H1 (cell line): ENCODE results near the gene SGSH. TPM values are rescaled to one million over a fixed set of nuclear protein-coding genes. Genes with fewer than 3 reads are reported as not detected.

Experiments
- HDAC6 ChIP-seq: IDR thresholded peaks from one replicate; pipeline ENCODE4 v1.7.1; 2012; ENCODE audit warnings: low read depth, mild to moderate bottlenecking, inconsistent platforms, low read length, moderate library complexity
- POU5F1 ChIP-seq: IDR thresholded peaks from 2 replicates; pipeline ENCODE4 v1.6.1; 2011; ENCODE audit warnings: low read depth, mild to moderate bottlenecking, low read length, moderate library complexity
- TAF1 ChIP-seq: IDR thresholded peaks from 2 replicates; pipeline ENCODE4 v1.6.1; 2011; ENCODE audit warnings: mild to moderate bottlenecking, low read depth, low read length
- YY1 ChIP-seq: IDR thresholded peaks from 2 replicates; pipeline ENCODE4 v1.6.1; 2011; ENCODE audit warnings: low read depth, mild to moderate bottlenecking, low read length
- polyA plus RNA-seq, 7 experiments: library from polyadenylated mRNA; depleted of rRNA in 3 of 7; stranded (reverse) in 5 of 7; unstranded in 2 of 7; fragments of >200 nt in 5 of 7; fragments of 200-250 nt in 2 of 7; gene quantifications; 1 replicate in 5 of 7; 2 replicates in 1 of 7; 4 replicates in 1 of 7; pipeline versions ENCODE4 v1.2.1 to v1.2.3, GENCODE V29; 2011 to 2013; ENCODE audit warnings: missing spikeins in 2 of 7, mixed read lengths in 2 of 7
- total RNA-seq: library from RNA; stranded (reverse); fragmentation: NEBNext Ultra II Directional; extraction: Animal tissue kit (Norgen Biotek cat#: 25700); gene quantifications from 2 replicates; pipeline ENCODE4 v1.2.1, GENCODE V29; 2021

SGSH gene
- total and polyA plus RNA-seq, 2 of the 8 experiments (the other 6 are each of a cell fraction or from before 2014, with no cell fraction given): 18.0 to 19.6 TPM

DNA sequence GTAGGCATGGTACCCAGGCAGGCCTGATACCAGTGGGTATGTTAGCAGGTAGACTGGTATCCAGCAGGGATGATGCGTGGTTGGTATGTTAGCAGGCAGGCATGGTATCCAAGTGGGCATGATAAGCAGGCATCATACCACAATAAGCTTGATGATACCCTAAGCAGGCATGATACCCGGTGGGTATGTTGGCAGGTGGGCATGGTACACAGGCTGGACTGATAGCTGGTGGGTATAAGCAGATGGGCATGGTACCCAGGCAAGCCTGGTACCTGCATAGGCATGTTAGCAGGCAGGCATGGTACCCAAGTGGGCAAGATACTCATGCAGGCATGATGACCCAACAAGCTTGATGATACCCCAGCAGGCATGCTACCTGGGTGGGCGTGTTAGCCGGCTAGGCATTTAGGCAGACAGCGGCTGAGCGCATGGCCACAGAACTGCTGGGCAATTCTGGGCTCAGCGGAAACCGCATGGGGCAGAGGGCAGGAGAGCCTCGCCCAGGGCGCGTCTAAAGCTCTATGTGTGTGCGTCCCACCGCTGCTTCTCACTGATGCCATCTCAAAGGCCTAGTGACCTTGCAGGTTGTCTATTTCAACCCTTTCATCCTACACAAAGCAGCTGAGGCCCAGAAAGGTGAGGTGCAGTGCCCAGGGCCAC is 2.3 kb downstream of the SGSH start (continued):
- no peak for TF ChIP-seq HDAC6
- no peak for TF ChIP-seq YY1
- no peak for TF ChIP-seq POU5F1
- no peak for TF ChIP-seq TAF1
